DOHH2 (cell line): Measurements from ENCODE around the gene GALNT12.

Source experiments
- CTCF ChIP-seq: fragments of 200-600 bp; sonication (generic); IDR thresholded peaks from one replicate; pipeline ENCODE4 v1.5.1; 2014; ENCODE audit warnings: antibody characterized with exemption, mild to moderate bottlenecking, low read depth, low read length; ENCODE audit not compliant: poor library complexity, severe bottlenecking
- EZH2phosphoT487 ChIP-seq: fragments of 200-600 bp; sonication (generic); IDR thresholded peaks from 2 replicates; pipeline ENCODE4 v1.6.1; 2017; ENCODE audit warnings: borderline replicate concordance, mild to moderate bottlenecking, antibody characterized with exemption, low read length, moderate library complexity, mixed read lengths

DNA sequence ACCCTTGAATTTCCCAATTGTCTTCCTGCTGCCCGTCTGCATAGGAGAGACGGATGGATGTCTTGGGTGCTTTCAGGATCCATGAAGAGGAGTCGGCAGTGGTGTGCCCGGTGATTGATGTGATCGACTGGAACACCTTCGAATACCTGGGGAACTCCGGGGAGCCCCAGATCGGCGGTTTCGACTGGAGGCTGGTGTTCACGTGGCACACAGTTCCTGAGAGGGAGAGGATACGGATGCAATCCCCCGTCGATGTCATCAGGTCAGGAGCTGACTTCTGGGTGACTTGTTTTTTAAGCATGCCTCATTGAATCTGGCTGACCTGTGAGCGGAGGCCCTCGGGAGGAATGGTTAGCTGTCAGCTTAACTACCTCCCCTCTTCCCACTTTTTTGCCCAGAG lies 24.2 kb downstream of the GALNT12 start:
- TF ChIP-seq EZH2phosphoT487 (no peak), CTCF (no peak)
